Measurements from ENCODE around the gene MPP2.
"Not testable (repeated sequence)": the region's sequence is repeated elsewhere in the genome, so short reads cannot be mapped to it uniquely, and the experiment has no call there.

MPP2 gene

GRCh38 chr17:43900183-43900857 lies 7.0 kb downstream of the MPP2 start:
- ChIA-PET CTCF (interaction anchor here (1.1 to 8.5 kb wide), 2 partner anchors 10 to 21 kb away, joined by 6 to 56 read pairs; no protein-coding TSS in a partner anchor), POLR2A (ENCODE audit: low non-redundant PET) (interaction anchor here (0.6 kb wide), 1 partner anchor 321 kb away, joined by 3 read pairs; no protein-coding TSS in a partner anchor)
- no peak overlapping the region for H3K27ac ChIP-seq
- DNase-seq (ENCODE audit: low spot score), result peak; percentile 97
- no peak for TF ChIP-seq CTCF (conservative IDR thresholded peaks at IDR 0.05; ENCODE audit: low read depth)

- no peak overlapping the region for H3K27ac ChIP-seq
- DNase-seq (ENCODE audit: low spot score), result no peak
- TF ChIP-seq CTCF (conservative IDR thresholded peaks at IDR 0.05; ENCODE audit: low read depth), result no peak
- ChIA-PET CTCF (interaction anchor here (0.6 to 8.5 kb wide), 4 partner anchors 15 to 84 kb away, joined by 3 to 56 read pairs (median 4); no protein-coding TSS in a partner anchor), POLR2A (ENCODE audit: low non-redundant PET) (no interaction called here)
Measured at GRCh38 chr17:43898446-43898845, 8.9 kb downstream of the MPP2 start.

GRCh38 chr17:43897831-43898230 lies 9.5 kb downstream of the MPP2 start:
- no peak for TF ChIP-seq CTCF (conservative IDR thresholded peaks at IDR 0.05; ENCODE audit: low read depth)
- CTCF ChIA-PET, result interaction anchor here (0.6 to 8.5 kb wide), 2 partner anchors 19 to 84 kb away, joined by 3 to 56 read pairs; no protein-coding TSS in a partner anchor
- POLR2A ChIA-PET (ENCODE audit: low non-redundant PET), result no interaction called here
- DNase-seq (ENCODE audit: low spot score), result peak; percentile 81
- H3K27ac ChIP-seq, result no peak overlapping the region

- H3K27ac ChIP-seq; DNase-seq (ENCODE audit: low spot score); POLR2A ChIA-PET (ENCODE audit: low non-redundant PET): not testable (repeated sequence)
- CTCF ChIA-PET, result interaction anchor here (0.9 to 8.5 kb wide), 2 partner anchors 15 to 49 kb away, joined by 3 to 56 read pairs; no protein-coding TSS in a partner anchor
Measured at GRCh38 chr17:43894494-43894893, 12.8 kb downstream of the MPP2 start.

GRCh38 chr17:43892647-43892952 lies 14.7 kb downstream of the MPP2 start:
- DNase-seq (ENCODE audit: low spot score), result no peak
- no peak overlapping the region for H3K27ac ChIP-seq
- ChIA-PET CTCF (interaction anchor here (0.7 kb wide), 1 partner anchor 219 kb away, joined by 3 read pairs; no protein-coding TSS in a partner anchor), POLR2A (ENCODE audit: low non-redundant PET) (no interaction called here)
- TF ChIP-seq CTCF (conservative IDR thresholded peaks at IDR 0.05; ENCODE audit: low read depth), result no peak

- DNase-seq (ENCODE audit: low spot score), result no peak
- ChIA-PET POLR2A (ENCODE audit: low non-redundant PET) (no interaction called here), CTCF (interaction anchor here (0.7 to 1.3 kb wide), 2 partner anchors 13 to 130 kb away, joined by 3 to 5 read pairs; no protein-coding TSS in a partner anchor)
- no peak overlapping the region for H3K27ac ChIP-seq
- no peak for TF ChIP-seq CTCF (conservative IDR thresholded peaks at IDR 0.05; ENCODE audit: low read depth)
Measured at GRCh38 chr17:43891851-43892646, 15.3 kb downstream of the MPP2 start.

GRCh38 chr17:43890240-43890639 lies 17.1 kb downstream of the MPP2 start:
- no peak for TF ChIP-seq CTCF (conservative IDR thresholded peaks at IDR 0.05; ENCODE audit: low read depth)
- POLR2A ChIA-PET (ENCODE audit: low non-redundant PET), result no interaction called here
- CTCF ChIA-PET, result no interaction called here
- no peak for DNase-seq (ENCODE audit: low spot score)
- H3K27ac ChIP-seq, result no peak overlapping the region

Measured in RWPE1 (cell line).